K562 (cell line): Measurements from ENCODE around the gene SULT1A1. TPM values are rescaled to one million over a fixed set of nuclear protein-coding genes. Genes with fewer than 3 reads are reported as not detected.

ENCODE experiments used
- ATAC-seq: fragments of 200-7000 bp; cut with Tn5 transposase; 3 replicates; pipeline ENCODE4 v1.9.1; 2020; ENCODE audit warnings: moderate library complexity
- Bru-seq: library from RNA; stranded (reverse); fragments of 400-500 nt; gene quantifications from one replicate; lab custom pipeline; 2021; lab: Mats Ljungman, UMichigan
- BruChase-seq, 2 experiments: library from RNA; stranded (reverse); fragments of 400-500 nt; gene quantifications; one replicate each; lab custom pipeline; 2021; lab: Mats Ljungman, UMichigan
- BruUV-seq: library from RNA; stranded (reverse); fragments of 400-500 nt; replicated peaks from 2 replicates; lab custom pipeline; 2021; lab: Mats Ljungman, UMichigan
- CTCF ChIA-PET: fragments of 300-600 bp; formaldehyde crosslinking; extraction: SDS; loops from one replicate; lab custom pipeline; 2021; ENCODE audit warnings: low intra/inter-chr PET ratio; lab: Yijun Ruan, JAX
- POLR2A ChIA-PET: fragments of 300-600, 350-650 bp; sonication (Branson Sonifier 250); formaldehyde crosslinking; extraction: SDS; loops from one replicate; lab custom pipeline; 2021; ENCODE audit warnings: antibody characterized with exemption, inconsistent platforms; lab: Yijun Ruan, JAX
- DNase-seq, 4 experiments: peaks; one replicate each; pipeline versions ENCODE4 v3.0.0 to v3.0.0-alpha.2; 2011 to 2018; ENCODE audit warnings: low spot score in 3 of 4, mixed read lengths in 3 of 4; ENCODE audit errors: extremely low read depth in 1 of 4
- FAIRE-seq: peaks from 2 replicates; lab custom pipeline; 2011; peaks lifted over from hg19 to GRCh38; lab: Jason Lieb, UNC
- H2AFZ ChIP-seq: 2 replicates; pipeline ENCODE4 v1.6.0; 2011; ENCODE audit warnings: low read depth, low read length, control low read depth, inconsistent platforms
- H3K27ac ChIP-seq: fragments of 200-600 bp; 3 replicates; pipeline ENCODE4 v1.8.0; 2011; ENCODE audit warnings: low read depth, mild to moderate bottlenecking, control low read depth, inconsistent platforms, low read length, moderate library complexity, mixed read lengths; ENCODE audit errors: extremely low read depth
- H3K27me3 ChIP-seq, 2 experiments: fragments of 300-600 bp in 1 of 2; 2 replicates in 1 of 2; 3 replicates in 1 of 2; pipeline versions ENCODE4 v1.6.0 to v1.8.0; 2011; ENCODE audit warnings: inconsistent platforms in 2 of 2, low read length in 2 of 2, mild to moderate bottlenecking in 1 of 2, mixed read lengths in 1 of 2, moderate library complexity in 1 of 2; ENCODE audit not compliant: control insufficient read depth in 2 of 2, insufficient read depth in 2 of 2
- H3K36me3 ChIP-seq: fragments of 300-600 bp; 3 replicates; pipeline ENCODE4 v1.8.0; 2011; ENCODE audit warnings: mild to moderate bottlenecking, low read length, inconsistent platforms; ENCODE audit not compliant: control insufficient read depth, insufficient read depth
- H3K4me1 ChIP-seq, 2 experiments: fragments of 200-600 bp in 1 of 2; replicated peaks in 1 of 2; 2 replicates in 1 of 2; 3 replicates in 1 of 2; pipeline versions ENCODE4 v1.5.1 to v1.8.0; 2011; ENCODE audit warnings: inconsistent platforms in 2 of 2, low read length in 2 of 2, mild to moderate bottlenecking in 1 of 2, mixed read lengths in 1 of 2, moderate library complexity in 1 of 2; ENCODE audit not compliant: control insufficient read depth in 2 of 2, insufficient read depth in 2 of 2
- H3K4me2 ChIP-seq: 2 replicates; pipeline ENCODE4 v1.6.1; 2011; ENCODE audit warnings: low read length, control low read depth, inconsistent platforms, mixed read lengths; ENCODE audit not compliant: insufficient read depth
- H3K4me3 ChIP-seq: fragments of 200-600 bp; sonication (generic), shearing (Covaris generic); 2 replicates; pipeline ENCODE4 v1.5.1; 2016; ENCODE audit warnings: control low read depth, inconsistent platforms
- H3K79me2 ChIP-seq: fragments of 200-600 bp; 3 replicates; pipeline ENCODE4 v1.8.0; 2011; ENCODE audit warnings: low read length, inconsistent platforms; ENCODE audit not compliant: control insufficient read depth, insufficient read depth
- H3K9ac ChIP-seq, 2 experiments: 2 replicates each; pipeline versions ENCODE4 v1.6.0 to v1.6.1; 2011; ENCODE audit warnings: low read depth in 2 of 2, low read length in 2 of 2, control low read depth in 1 of 2, inconsistent platforms in 1 of 2, mild to moderate bottlenecking in 1 of 2, mixed read lengths in 1 of 2; ENCODE audit not compliant: insufficient read depth in 1 of 2
- H3K9me1 ChIP-seq: one replicate; pipeline ENCODE4 v1.6.0; 2011; ENCODE audit warnings: inconsistent platforms, mild to moderate bottlenecking, low read length, moderate library complexity; ENCODE audit not compliant: control insufficient read depth, insufficient read depth
- H3K9me3 ChIP-seq: replicated peaks from 2 replicates; pipeline ENCODE4 v1.5.1; 2011; ENCODE audit warnings: low read depth, low read length, inconsistent platforms; ENCODE audit not compliant: control insufficient read depth, insufficient read depth
- H4K20me1 ChIP-seq: replicated peaks from 2 replicates; pipeline ENCODE4 v1.6.1; 2011; ENCODE audit warnings: low read length, inconsistent platforms, mixed read lengths; ENCODE audit not compliant: control insufficient read depth, insufficient read depth
- RBBP5 ChIP-seq: fragments of 200-600 bp; sonication (generic); IDR thresholded peaks from 2 replicates; pipeline ENCODE4 v1.6.1; 2012; ENCODE audit warnings: borderline replicate concordance, mild to moderate bottlenecking, low read length, control low read depth, inconsistent platforms; ENCODE audit not compliant: insufficient read depth, poor library complexity, severe bottlenecking
- ZNF444 ChIP-seq: fragments of 250-450 bp; sonication (Bioruptor Pico); IDR thresholded peaks from 2 replicates; pipeline ENCODE4 v1.4.0; 2020; ENCODE audit warnings: mild to moderate bottlenecking, moderate library complexity
- ZNF644 ChIP-seq: fragments of 200-800 bp; sonication (Bioruptor generic); IDR thresholded peaks from 2 replicates; pipeline ENCODE4 v1.6.1; 2016; ENCODE audit warnings: low read depth, missing genetic modification characterization, missing compliant biosample characterization
- WGBS: fragments of 100-300 bp; shearing (Covaris generic); methylation state at CpG from one replicate; pipeline ENCODE4 v1.1.6; 2016; ENCODE audit warnings: low coverage, mixed read lengths; ENCODE audit not compliant: insufficient coverage; ENCODE audit errors: missing lambda C conversion rate; 5-methylcytosine and 5-hydroxymethylcytosine counted together
- in situ Hi-C: fragments of 300-500 bp; cut with MboI; formaldehyde crosslinking; loops from 4 replicates; pipeline ENCODE4 v1.15.0; 2018; ENCODE audit warnings: inconsistent platforms, mixed read lengths
- intact Hi-C: fragments of 100-400 bp; cut with micrococcal nuclease; formaldehyde crosslinking; loops from 2 replicates; pipeline ENCODE4 v1.14.2; 2022
- long read RNA-seq, 3 experiments: library from polyadenylated mRNA in 2 of 3; library from RNA in 1 of 3; unstranded in 2 of 3; stranded (forward) in 1 of 3; transcript quantifications; one replicate each; pipeline ENCODE4 v2.0.0, GENCODE V29; 2019 to 2022
- polyA minus RNA-seq, 3 experiments: library from RNA; depleted of rRNA, polyadenylated mRNA; stranded (reverse); fragments of >200 nt; gene quantifications; 2 replicates each; pipeline ENCODE4 v1.2.3, GENCODE V29; 2011
- polyA plus RNA-seq, 8 experiments: library from polyadenylated mRNA; depleted of rRNA in 4 of 8; stranded (reverse) in 5 of 8; unstranded in 3 of 8; fragments of >200 nt; fragmentation: Nextera tagmentation in 2 of 8; fragmentation: Illumina TruSeq in 1 of 8; extraction: Ambion mirVana in 2 of 8; extraction: Trizol in 1 of 8; gene quantifications; 2 replicates each; pipeline versions ENCODE4 v1.2.1 to v1.2.3, GENCODE V29; 2011 to 2014; ENCODE audit warnings: inconsistent platforms in 1 of 8, missing spikeins in 1 of 8
- total RNA-seq, 7 experiments: library from RNA; depleted of rRNA in 6 of 7; stranded (reverse); fragments of >200 nt in 6 of 7; fragmentation: Illumina TruSeq in 2 of 7; extraction: Trizol in 2 of 7; gene quantifications; 2 replicates each; pipeline versions ENCODE4 v1.2.1 to v1.2.3, GENCODE V29; 2011 to 2021; ENCODE audit warnings: low replicate concordance in 1 of 7
- TF ChIP-seq, protein P1 (sequence below): fragments of 450-650 bp; IDR thresholded peaks from 2 replicates; pipeline ENCODE4 v1.6.1; 2018; ENCODE audit not compliant: partially characterized antibody

Gene SULT1A1
- total RNA-seq (2011; cell fraction: chromatin; rRNA removed; ENCODE audit: low replicate concordance), result 2.1 and 6.2 TPM in 2 replicates
- total RNA-seq (2011; cell fraction: nucleolus; rRNA removed), result 3.9 and 4.2 TPM in 2 replicates
- total RNA-seq (2011; cell fraction: nucleoplasm; rRNA removed), result 3.4 and 4.7 TPM in 2 replicates
- total RNA-seq (2014; rRNA removed), result 21.2 and 30.2 TPM in 2 replicates
- 9.6 and 11.6 TPM in 2 replicates for total RNA-seq (2014; rRNA removed; fragmentation: Illumina TruSeq; extraction: Trizol)
- 21.3 and 22.4 TPM in 2 replicates for total RNA-seq (2015; rRNA removed; fragmentation: Illumina TruSeq; extraction: Trizol)
- total RNA-seq (2021), result 15.3 and 15.6 TPM in 2 replicates
- 2.9 and 3.4 TPM in 2 replicates for polyA plus RNA-seq (2011; rRNA removed)
- 2.2 and 6.1 TPM in 2 replicates for polyA plus RNA-seq (2011; cell fraction: cytosol; rRNA removed)
- 1.7 and 5.0 TPM in 2 replicates for polyA plus RNA-seq (2011; cell fraction: nucleus; rRNA removed)
- polyA plus RNA-seq (2012), result 25.2 and 83.2 TPM in 2 replicates
- 30.1 and 33.7 TPM in 2 replicates for polyA plus RNA-seq (2014; fragmentation: Illumina TruSeq; extraction: Trizol)
- polyA plus RNA-seq (2014; fragmentation: Nextera tagmentation; extraction: Ambion mirVana), result 10 to 100 TPM; 16.6 to 22.9 TPM
- polyA plus RNA-seq (2014; rRNA removed), result 15.6 and 15.8 TPM in 2 replicates
- polyA minus RNA-seq (2011; rRNA and poly(A)+ RNA removed), result 0.67 and 0.99 TPM in 2 replicates
- 0.46 and 0.57 TPM in 2 replicates for polyA minus RNA-seq (2011; cell fraction: cytosol; rRNA and poly(A)+ RNA removed)
- polyA minus RNA-seq (2011; cell fraction: nucleus; rRNA and poly(A)+ RNA removed), result 1.2 and 1.3 TPM in 2 replicates
- Bru-seq, nascent RNA, result percentile 48 among the genes with signal in this experiment
- BruChase-seq, experiment 1, labeled RNA remaining after a 2-hour chase, result percentile 46 among the genes with signal in this experiment
- BruChase-seq, experiment 2, labeled RNA remaining after a 6-hour chase, result percentile 48 among the genes with signal in this experiment
- long read RNA-seq, experiment 1, full-length matches to known transcripts, result 17 of 23 reads
- long read RNA-seq, experiment 1, partial matches to known transcripts, result 4 of 23 reads
- long read RNA-seq, experiment 1, other reads (novel, unspliced or antisense), result 2 of 23 reads
- long read RNA-seq, experiment 2, transcript SULT1A1-201 (8 exons, 1,162 nt), result major isoform, 6 of 8 reads
- long read RNA-seq, experiment 2, partial matches to known transcripts, result 0 of 8 reads
- long read RNA-seq, experiment 2, other reads (novel, unspliced or antisense), result 1 of 8 reads
- long read RNA-seq, experiment 3, transcript SULT1A1-201 (8 exons, 1,162 nt), result major isoform, 18 of 21 reads
- long read RNA-seq, experiment 3, partial matches to known transcripts, result 2 of 21 reads
- long read RNA-seq, experiment 3, other reads (novel, unspliced or antisense), result 0 of 21 reads

DNA sequence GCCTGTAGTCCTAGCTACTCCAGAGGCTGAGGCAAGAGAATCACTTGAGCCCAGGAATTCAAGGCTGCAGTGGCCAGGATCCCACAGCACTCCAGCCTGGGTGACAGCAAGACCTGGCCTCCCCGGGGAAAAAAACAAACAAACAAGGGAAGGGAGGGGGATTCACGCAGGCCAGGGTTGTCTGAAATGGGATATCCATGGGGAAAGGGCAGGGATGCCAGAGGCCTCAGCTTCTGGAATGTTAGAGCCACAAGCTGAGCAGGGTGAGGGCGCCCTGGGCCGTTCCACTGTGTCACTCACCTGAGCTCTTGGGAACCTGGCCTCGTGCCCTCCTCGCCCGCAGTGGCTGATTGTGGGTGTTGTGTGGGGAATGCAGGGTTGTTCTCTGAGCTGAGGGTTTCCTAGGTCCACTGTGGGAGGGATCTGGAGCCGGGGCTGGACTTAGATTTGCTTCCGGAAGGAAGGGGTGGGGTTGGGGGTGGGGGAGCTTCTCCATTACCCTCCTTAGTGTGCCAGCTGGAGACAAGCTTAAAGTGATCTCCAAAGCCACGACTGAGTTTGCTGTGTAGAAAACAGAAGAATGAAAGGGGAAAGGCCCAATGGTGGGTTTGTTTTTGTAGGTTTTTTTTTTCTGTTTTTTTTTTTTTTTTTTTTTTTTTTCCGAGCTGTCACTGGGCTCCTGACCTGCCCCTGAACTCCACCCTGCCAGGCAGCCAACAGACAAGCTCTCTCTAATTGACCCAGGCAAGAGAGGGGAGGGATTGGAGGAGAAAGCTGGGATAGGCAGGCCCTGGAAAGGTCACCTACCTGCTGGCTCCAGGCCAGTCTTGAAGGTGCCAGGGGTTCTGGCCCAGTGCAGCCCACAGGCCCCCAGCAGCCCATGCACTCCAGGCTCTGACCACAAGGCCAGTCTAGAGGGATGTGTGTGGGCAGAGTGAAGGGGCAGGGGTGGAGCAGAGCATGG, at the start of gene SULT1A1:
TSS of gene SULT1A1 (minus strand) at position 414 of the 964 bp plus-strand sequence. CDS start 1,189 bp downstream, outside the sequence.
- H3K36me3 ChIP-seq, result no peaks in the 10 kb centered on the region
- no peaks in the 10 kb centered on the region for H3K9me1 ChIP-seq
- ATAC-seq (peak; percentile 81), FAIRE-seq (peak; percentile 62), DNase-seq (peak; percentile 52 to 66 (median 56))
- POLR2A ChIA-PET, result interaction anchor here (0.6 to 1.2 kb wide), 3 partner anchors 12 to 80 kb away, joined by 3 read pairs; partner anchors contain the start of gene SGF29
- H3K27ac ChIP-seq, result no peak within 1 kb of the TSS; the same call in 2 of the 3 replicates
- peak within 1 kb of the TSS; percentile 66 for H2AFZ ChIP-seq
- peak within 1 kb of the TSS; percentile 71 for H3K4me2 ChIP-seq
- H3K27me3 ChIP-seq, result no peaks in the 10 kb centered on the region
- H3K79me2 ChIP-seq, result no peaks in the 10 kb centered on the region
- BruUV-seq, result TSS peak; percentile 86
- WGBS, result 30% methylated on average over 9 of the region's 11 CpGs
- H4K20me1 ChIP-seq, result no peaks in the 10 kb centered on the region
- intact Hi-C loops (no loop called here), in situ Hi-C loops (loop anchor here (25.0 kb wide), 4 partner anchors 102 to 1602 kb away; partner anchors contain the start of genes EIF3C and EIF3CL)
- peak within 1 kb of the TSS; percentile 22 for H3K4me3 ChIP-seq
- H3K4me1 ChIP-seq, result peaks cover 6 to 17% of the 10 kb centered on the region in 2 experiments; a peak in 3 of 5 replicates
- H3K9me3 ChIP-seq, result no peaks in the 10 kb centered on the region
- CTCF ChIA-PET, result interaction anchor here (0.6 kb wide), 1 partner anchor 317 kb away, joined by 5 read pairs; no protein-coding TSS in a partner anchor
- peak within 1 kb of the TSS; percentile 38 to 91; a peak in 3 of 4 replicates for H3K9ac ChIP-seq
- no peak for TF ChIP-seq ZNF644 (tag)
- TF ChIP-seq RBBP5, result no peak
- TF ChIP-seq, protein P1, sequence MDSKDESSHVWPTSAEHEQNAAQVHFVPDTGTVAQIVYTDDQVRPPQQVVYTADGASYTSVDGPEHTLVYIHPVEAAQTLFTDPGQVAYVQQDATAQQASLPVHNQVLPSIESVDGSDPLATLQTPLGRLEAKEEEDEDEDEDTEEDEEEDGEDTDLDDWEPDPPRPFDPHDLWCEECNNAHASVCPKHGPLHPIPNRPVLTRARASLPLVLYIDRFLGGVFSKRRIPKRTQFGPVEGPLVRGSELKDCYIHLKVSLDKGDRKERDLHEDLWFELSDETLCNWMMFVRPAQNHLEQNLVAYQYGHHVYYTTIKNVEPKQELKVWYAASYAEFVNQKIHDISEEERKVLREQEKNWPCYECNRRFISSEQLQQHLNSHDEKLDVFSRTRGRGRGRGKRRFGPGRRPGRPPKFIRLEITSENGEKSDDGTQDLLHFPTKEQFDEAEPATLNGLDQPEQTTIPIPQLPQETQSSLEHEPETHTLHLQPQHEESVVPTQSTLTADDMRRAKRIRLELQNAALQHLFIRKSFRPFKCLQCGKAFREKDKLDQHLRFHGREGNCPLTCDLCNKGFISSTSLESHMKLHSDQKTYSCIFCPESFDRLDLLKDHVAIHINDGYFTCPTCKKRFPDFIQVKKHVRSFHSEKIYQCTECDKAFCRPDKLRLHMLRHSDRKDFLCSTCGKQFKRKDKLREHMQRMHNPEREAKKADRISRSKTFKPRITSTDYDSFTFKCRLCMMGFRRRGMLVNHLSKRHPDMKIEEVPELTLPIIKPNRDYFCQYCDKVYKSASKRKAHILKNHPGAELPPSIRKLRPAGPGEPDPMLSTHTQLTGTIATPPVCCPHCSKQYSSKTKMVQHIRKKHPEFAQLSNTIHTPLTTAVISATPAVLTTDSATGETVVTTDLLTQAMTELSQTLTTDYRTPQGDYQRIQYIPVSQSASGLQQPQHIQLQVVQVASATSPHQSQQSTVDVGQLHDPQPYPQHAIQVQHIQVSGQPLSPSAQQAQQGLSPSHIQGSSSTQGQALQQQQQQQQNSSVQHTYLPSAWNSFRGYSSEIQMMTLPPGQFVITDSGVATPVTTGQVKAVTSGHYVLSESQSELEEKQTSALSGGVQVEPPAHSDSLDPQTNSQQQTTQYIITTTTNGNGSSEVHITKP, result no peak
- no peak for TF ChIP-seq ZNF444 (CRISPR knock-in tag)
